Parathyroid adenoma (tissue), 2 donors: Measurements from ENCODE around the gene AQP4.

Source experiments
- H2AFZ ChIP-seq: fragments of 300-600 bp; sonication (generic); one replicate; pipeline ENCODE4 v1.7.0; 2017; ENCODE audit warnings: antibody characterized with exemption, mild to moderate bottlenecking
- H3K27ac ChIP-seq: fragments of 300-600 bp; sonication (generic); one replicate; pipeline ENCODE4 v1.7.0; 2017
- H3K27me3 ChIP-seq: fragments of 300-600 bp; sonication (generic); one replicate; pipeline ENCODE4 v1.7.0; 2017; ENCODE audit warnings: low read length; ENCODE audit not compliant: control insufficient read depth, insufficient read depth
- H3K36me3 ChIP-seq: fragments of 300-600 bp; sonication (generic); one replicate; pipeline ENCODE4 v1.7.0; 2017; ENCODE audit warnings: low read length; ENCODE audit not compliant: control insufficient read depth, insufficient read depth
- H3K4me1 ChIP-seq: fragments of 300-600 bp; sonication (generic); one replicate; pipeline ENCODE4 v1.7.0; 2017; ENCODE audit warnings: control low read depth
- H3K4me2 ChIP-seq: fragments of 300-600 bp; sonication (generic); one replicate; pipeline ENCODE4 v1.7.0; 2017; ENCODE audit warnings: low read length
- H3K4me3 ChIP-seq: fragments of 300-600 bp; sonication (generic); one replicate; pipeline ENCODE4 v1.7.0; 2017; ENCODE audit warnings: low read depth, low read length
- H3K79me2 ChIP-seq: fragments of 300-600 bp; sonication (generic); one replicate; pipeline ENCODE4 v1.7.0; 2017; ENCODE audit warnings: control low read depth
- H3K9ac ChIP-seq: fragments of 300-600 bp; sonication (generic); one replicate; pipeline ENCODE4 v1.7.0; 2017; ENCODE audit warnings: mild to moderate bottlenecking
- H3K9me3 ChIP-seq: fragments of 300-600 bp; sonication (generic); one replicate; pipeline ENCODE4 v1.7.0; 2017; ENCODE audit warnings: low read length; ENCODE audit not compliant: control insufficient read depth
- CTCF ChIP-seq: fragments of 300-600 bp; sonication (generic); IDR thresholded peaks from one replicate; pipeline ENCODE4 v1.7.0; 2017; ENCODE audit warnings: antibody characterized with exemption, mild to moderate bottlenecking
- donor health status: primary hyperparathyroidism.

Gene AQP4

GRCh38 chr18:26813043-26813442 is 52.5 kb downstream of the AQP4 start:
- Histone ChIP-seq H2AFZ (peak overlapping the region; percentile 4), H3K9ac (no peak overlapping the region), H3K4me2 (no peak overlapping the region), H3K9me3 (no peaks in the 10 kb centered on the region), H3K36me3 (no peaks in the 10 kb centered on the region), H3K27ac (no peak overlapping the region), H3K4me1 (no peaks in the 10 kb centered on the region), H3K27me3 (no peaks in the 10 kb centered on the region), H3K79me2 (no peaks in the 10 kb centered on the region), H3K4me3 (no peak overlapping the region)
- peak; percentile 67 for TF ChIP-seq CTCF

- no peak overlapping the region for H3K4me3 ChIP-seq
Observed at GRCh38 chr18:26812462-26812861, 53.0 kb downstream of the AQP4 start.

GRCh38 chr18:26809346-26809745 is 56.2 kb downstream of the AQP4 start:
- TF ChIP-seq CTCF, result no peak

More at GRCh38 chr18:26812462-26812861, 53.0 kb downstream of the AQP4 start:
- H2AFZ ChIP-seq, result no peak overlapping the region
- no peak overlapping the region for H3K9ac ChIP-seq
- no peak for TF ChIP-seq CTCF
- no peaks in the 10 kb centered on the region for H3K79me2 ChIP-seq
- no peaks in the 10 kb centered on the region for H3K27me3 ChIP-seq
- H3K27ac ChIP-seq, result no peak overlapping the region
- H3K4me1 ChIP-seq, result no peaks in the 10 kb centered on the region
- H3K9me3 ChIP-seq, result no peaks in the 10 kb centered on the region
- H3K36me3 ChIP-seq, result no peaks in the 10 kb centered on the region
- H3K4me2 ChIP-seq, result no peak overlapping the region

GRCh38 chr18:26806224-26806623 is 59.3 kb downstream of the AQP4 start:
- TF ChIP-seq CTCF, result no peak
- H3K4me3 ChIP-seq, result no peak overlapping the region
- no peak overlapping the region for H3K27ac ChIP-seq
- no peaks in the 10 kb centered on the region for H3K4me1 ChIP-seq
- no peaks in the 10 kb centered on the region for H3K9me3 ChIP-seq
- H3K27me3 ChIP-seq, result no peaks in the 10 kb centered on the region
- no peaks in the 10 kb centered on the region for H3K79me2 ChIP-seq
- no peak overlapping the region for H3K9ac ChIP-seq
- H3K36me3 ChIP-seq, result no peaks in the 10 kb centered on the region
- H3K4me2 ChIP-seq, result no peak overlapping the region
- H2AFZ ChIP-seq, result no peak overlapping the region

More at GRCh38 chr18:26809346-26809745, 56.2 kb downstream of the AQP4 start:
- Histone ChIP-seq H3K4me1 (no peaks in the 10 kb centered on the region), H2AFZ (no peak overlapping the region), H3K79me2 (no peaks in the 10 kb centered on the region), H3K9ac (no peak overlapping the region), H3K27me3 (no peaks in the 10 kb centered on the region), H3K27ac (no peak overlapping the region), H3K4me2 (no peak overlapping the region), H3K4me3 (no peak overlapping the region), H3K9me3 (no peaks in the 10 kb centered on the region), H3K36me3 (no peaks in the 10 kb centered on the region)

- TF ChIP-seq CTCF, result no peak
- Histone ChIP-seq H2AFZ (no peak overlapping the region), H3K9me3 (no peaks in the 10 kb centered on the region), H3K27me3 (no peaks in the 10 kb centered on the region), H3K36me3 (no peaks in the 10 kb centered on the region), H3K27ac (no peak overlapping the region), H3K4me3 (no peak overlapping the region), H3K9ac (no peak overlapping the region), H3K79me2 (no peaks in the 10 kb centered on the region), H3K4me1 (no peaks in the 10 kb centered on the region), H3K4me2 (no peak overlapping the region)
Observed at GRCh38 chr18:26804519-26804918, 61.0 kb downstream of the AQP4 start.
